ENCODE measurements around the gene KIF22. TPM values are rescaled to one million over a fixed set of nuclear protein-coding genes. Genes with fewer than 3 reads are reported as not detected.
"Not testable (repeated sequence)": the region's sequence is repeated elsewhere in the genome, so short reads cannot be mapped to it uniquely, and the experiment has no call there.

The KIF22 gene
- total RNA-seq, 1 experiment from 2014 or later = 155 TPM

- RAD21 ChIA-PET (ENCODE audit: low non-redundant PET in 1 of 2, low total read pairs in 2 of 2, uncharacterized antibody in 2 of 2, unreplicated experiment in 2 of 2) = no interaction called here
- no peaks in the 10 kb centered on the region for H3K27me3 ChIP-seq (ENCODE audit: insufficient read depth, low read length)
- POLR2A ChIA-PET = no interaction called here
- TF ChIP-seq EZH2 (IDR thresholded peaks at IDR 0.05) (no peak), ELF1 (IDR thresholded peaks at IDR 0.05; ENCODE audit: borderline replicate concordance, low read depth) (no peak), EGR1 (IDR thresholded peaks at IDR 0.05; ENCODE audit: low read depth) (no peak)
- TF ChIP-seq, protein P1, sequence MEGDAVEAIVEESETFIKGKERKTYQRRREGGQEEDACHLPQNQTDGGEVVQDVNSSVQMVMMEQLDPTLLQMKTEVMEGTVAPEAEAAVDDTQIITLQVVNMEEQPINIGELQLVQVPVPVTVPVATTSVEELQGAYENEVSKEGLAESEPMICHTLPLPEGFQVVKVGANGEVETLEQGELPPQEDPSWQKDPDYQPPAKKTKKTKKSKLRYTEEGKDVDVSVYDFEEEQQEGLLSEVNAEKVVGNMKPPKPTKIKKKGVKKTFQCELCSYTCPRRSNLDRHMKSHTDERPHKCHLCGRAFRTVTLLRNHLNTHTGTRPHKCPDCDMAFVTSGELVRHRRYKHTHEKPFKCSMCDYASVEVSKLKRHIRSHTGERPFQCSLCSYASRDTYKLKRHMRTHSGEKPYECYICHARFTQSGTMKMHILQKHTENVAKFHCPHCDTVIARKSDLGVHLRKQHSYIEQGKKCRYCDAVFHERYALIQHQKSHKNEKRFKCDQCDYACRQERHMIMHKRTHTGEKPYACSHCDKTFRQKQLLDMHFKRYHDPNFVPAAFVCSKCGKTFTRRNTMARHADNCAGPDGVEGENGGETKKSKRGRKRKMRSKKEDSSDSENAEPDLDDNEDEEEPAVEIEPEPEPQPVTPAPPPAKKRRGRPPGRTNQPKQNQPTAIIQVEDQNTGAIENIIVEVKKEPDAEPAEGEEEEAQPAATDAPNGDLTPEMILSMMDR (IDR thresholded peaks at IDR 0.05 in 2 of 3, conservative IDR thresholded peaks at IDR 0.05 in 1 of 3; ENCODE audit: borderline replicate concordance in 1 of 3, insufficient read depth in 1 of 3, low read depth in 2 of 3, low read length in 2 of 3) = no peak
- no peaks in the 10 kb centered on the region for H3K9me3 ChIP-seq (ENCODE audit: control insufficient read depth in 1 of 2, insufficient read depth in 1 of 2, low read depth in 1 of 2, low read length in 2 of 2)
- H3K4me1 ChIP-seq (ENCODE audit: control insufficient read depth in 1 of 2, insufficient read depth in 2 of 2, low read length in 2 of 2) = peaks cover 14 to 17% of the 10 kb centered on the region in 2 experiments
- no peaks in the 10 kb centered on the region for H3K9me2 ChIP-seq (ENCODE audit: insufficient read depth)
- no peak for DNase-seq (ENCODE audit: low read depth, low spot score)
- no peak for ATAC-seq
- no peak overlapping the region for H3K4me2 ChIP-seq (ENCODE audit: low read length)
- H3K4me3 ChIP-seq (replicated peaks in 1 of 2; ENCODE audit: low read depth in 1 of 2, low read length in 2 of 2) = no peak overlapping the region
- no peaks in the 10 kb centered on the region for H3K36me3 ChIP-seq (ENCODE audit: control insufficient read depth in 1 of 2, insufficient read depth in 2 of 2, low read length in 2 of 2)
- intact Hi-C loops (cut with micrococcal nuclease) = no loop called here
- no peak overlapping the region for H3K9ac ChIP-seq (ENCODE audit: low read length)
- no peaks in the 10 kb centered on the region for H3K79me2 ChIP-seq (ENCODE audit: insufficient read depth, low read length)
- CTCF ChIA-PET = no interaction called here
- no TSS peak for BruUV-seq (replicated peaks)
- no peak overlapping the region for H2AFZ ChIP-seq (ENCODE audit: low read depth, low read length, poor library complexity, severe bottlenecking)
- H4K20me1 ChIP-seq (ENCODE audit: insufficient read depth) = no peaks in the 10 kb centered on the region
- H3K27ac ChIP-seq (ENCODE audit: low read depth, low read length) = no peak overlapping the region
These were observed 29.8 kb upstream of the KIF22 start for GRCh38 chr16:29760567-29761279.

- ATAC-seq; H3K9ac ChIP-seq (ENCODE audit: low read length); CTCF ChIA-PET; H3K79me2 ChIP-seq (ENCODE audit: insufficient read depth, low read length); H4K20me1 ChIP-seq (ENCODE audit: insufficient read depth); H2AFZ ChIP-seq (ENCODE audit: low read depth, low read length, poor library complexity, severe bottlenecking); H3K9me2 ChIP-seq (ENCODE audit: insufficient read depth); H3K27ac ChIP-seq (ENCODE audit: low read depth, low read length); intact Hi-C loops (cut with micrococcal nuclease); BruUV-seq (replicated peaks); H3K27me3 ChIP-seq (ENCODE audit: insufficient read depth, low read length); RAD21 ChIA-PET (ENCODE audit: low non-redundant PET in 1 of 2, low total read pairs in 2 of 2, uncharacterized antibody in 2 of 2, unreplicated experiment in 2 of 2); H3K9me3 ChIP-seq (ENCODE audit: control insufficient read depth in 1 of 2, insufficient read depth in 1 of 2, low read depth in 1 of 2, low read length in 2 of 2); H3K36me3 ChIP-seq (ENCODE audit: control insufficient read depth in 1 of 2, insufficient read depth in 2 of 2, low read length in 2 of 2); POLR2A ChIA-PET; H3K4me2 ChIP-seq (ENCODE audit: low read length); DNase-seq (ENCODE audit: low read depth, low spot score); H3K4me3 ChIP-seq (replicated peaks in 1 of 2; ENCODE audit: low read depth in 1 of 2, low read length in 2 of 2): not testable (repeated sequence)
- H3K4me1 ChIP-seq (ENCODE audit: control insufficient read depth in 1 of 2, insufficient read depth in 2 of 2, low read length in 2 of 2) = peaks cover 20% of the 10 kb centered on the region in 2 experiments
These were observed 29.3 kb upstream of the KIF22 start for GRCh38 chr16:29761280-29761651.
